NCI-H510A treated with DMSO at 0.1 percent for 48 hours (cell line): Measurements from ENCODE around the gene KANSL3.

Experiments used
- DNase-seq: peaks from one replicate; lab custom pipeline; 2025; lab: John Stamatoyannopoulos, UW

Gene KANSL3

DNA sequence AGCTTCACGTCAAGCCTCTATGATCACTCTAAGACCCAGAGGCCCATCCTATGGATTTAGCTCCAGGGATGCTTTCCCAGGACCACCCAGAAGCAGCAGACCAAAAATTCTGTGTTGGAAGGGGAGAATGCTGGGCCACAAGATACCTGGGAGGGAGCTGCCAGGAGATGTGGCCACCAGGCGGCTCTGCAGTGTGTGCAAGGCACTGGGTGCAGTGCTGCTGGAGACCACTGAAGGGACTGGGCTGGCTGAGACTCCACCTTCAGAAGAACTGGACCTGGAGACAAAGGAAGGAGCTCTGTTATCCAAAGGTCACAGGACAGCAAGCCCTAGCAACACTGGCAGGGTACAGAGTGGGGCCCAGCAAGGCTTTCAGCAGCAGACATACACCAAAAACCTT, 34.0 kb downstream of the KANSL3 start:
- DNase-seq: no peak

DNA sequence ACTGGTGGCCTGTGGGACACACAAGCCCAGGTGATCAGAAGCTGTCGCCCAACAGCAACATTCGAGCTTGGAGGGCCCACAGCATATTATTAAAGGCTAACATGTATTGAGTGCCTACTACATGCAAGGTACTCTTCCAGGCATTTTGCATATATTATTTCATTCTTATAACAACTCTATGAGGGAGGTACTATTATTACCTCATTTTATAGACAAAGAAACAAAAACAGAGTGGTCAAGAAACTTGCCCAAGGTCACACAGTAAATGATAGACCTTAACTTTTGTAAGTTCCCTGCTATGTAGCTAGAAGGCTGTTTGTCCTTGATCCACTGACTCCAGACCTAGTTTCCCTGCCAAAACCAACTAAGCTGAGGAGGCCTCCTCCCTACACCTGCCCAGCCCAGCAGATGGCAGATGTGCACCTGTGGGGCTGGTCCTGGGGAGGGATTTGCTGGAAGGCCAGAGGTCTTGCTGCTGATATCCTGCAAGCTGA, 35.7 kb downstream of the KANSL3 start:
- no peak for DNase-seq

DNA sequence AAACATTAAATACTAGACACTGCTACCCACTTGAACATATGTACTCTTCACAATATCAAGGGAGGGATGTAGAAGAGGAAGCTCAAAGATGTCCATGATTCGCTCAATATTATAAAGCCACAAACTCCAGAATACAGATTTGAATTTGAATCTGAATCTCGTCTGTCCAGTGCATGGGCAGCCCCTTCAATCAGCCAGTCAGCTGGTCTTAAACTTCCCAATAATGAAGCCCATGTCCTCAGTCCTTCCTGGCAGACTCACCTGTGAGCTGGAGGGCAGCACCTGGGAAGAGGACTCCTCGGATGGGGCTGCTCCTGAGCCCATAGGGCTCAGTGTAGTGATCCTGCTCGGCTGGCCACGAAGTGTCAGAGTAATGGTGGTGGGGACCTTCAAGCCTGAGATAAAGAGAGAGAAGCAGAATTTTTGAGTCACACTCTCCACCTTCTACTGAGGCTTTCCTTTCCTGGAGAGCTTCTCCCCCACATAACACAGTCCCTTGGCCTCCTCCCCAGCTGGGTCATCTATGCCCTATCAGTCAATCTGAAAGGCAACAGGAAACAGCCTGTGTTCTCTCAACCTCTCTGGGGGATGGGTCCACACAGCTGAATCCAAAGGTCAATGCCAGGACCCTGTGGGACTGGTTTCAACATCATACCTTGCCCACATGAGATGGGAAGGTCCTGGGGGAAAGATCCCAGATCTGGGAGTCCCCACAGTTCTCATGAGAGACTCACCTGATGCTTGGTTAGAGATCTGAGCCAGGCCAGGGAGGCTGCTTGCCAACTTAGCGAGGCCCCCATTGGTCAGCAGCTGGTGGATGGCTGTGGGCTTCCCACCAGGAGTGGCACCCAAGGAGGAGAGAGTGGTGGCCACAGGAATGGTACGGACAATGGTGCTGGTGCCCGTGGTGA, 36.5 kb downstream of the KANSL3 start:
- no peak for DNase-seq

DNA sequence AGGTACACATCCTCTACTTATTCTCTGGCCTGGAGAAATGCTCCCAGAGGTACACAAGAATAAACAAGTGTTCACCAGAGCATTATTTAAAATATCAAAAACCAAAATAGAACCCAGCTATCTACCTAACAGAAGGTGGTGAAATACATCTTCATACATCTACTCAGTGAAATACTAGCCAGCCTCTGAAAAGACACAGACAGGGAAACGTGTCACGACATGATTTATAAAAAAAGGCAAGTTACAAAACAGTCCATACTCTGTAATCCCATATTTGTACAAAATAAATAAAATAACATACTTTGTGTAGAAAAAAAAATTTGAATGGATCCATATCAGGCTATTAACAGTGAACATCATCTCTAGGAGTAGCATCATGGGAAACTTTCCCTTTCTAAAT, 38.2 kb downstream of the KANSL3 start:
- no peak for DNase-seq

DNA sequence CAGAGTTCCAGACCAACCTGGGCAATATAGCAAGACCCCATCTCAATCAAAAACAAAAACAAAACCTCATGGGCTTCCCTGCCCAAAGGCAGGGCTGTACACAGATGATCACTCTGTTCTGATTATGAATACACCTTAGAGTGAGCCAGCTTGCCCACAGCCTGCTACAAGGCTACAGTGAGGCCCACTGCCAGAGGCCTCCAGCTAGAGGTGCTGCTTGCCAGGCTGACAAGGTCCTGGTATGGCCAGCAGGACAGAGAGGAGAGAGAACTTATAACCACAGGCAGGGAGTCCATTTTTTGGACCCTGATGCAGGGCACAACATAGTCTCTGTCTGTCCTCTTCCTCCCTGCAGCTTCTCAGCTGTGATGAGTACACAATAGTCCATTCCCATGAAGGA, 41.5 kb downstream of the KANSL3 start:
- no peak for DNase-seq

DNA sequence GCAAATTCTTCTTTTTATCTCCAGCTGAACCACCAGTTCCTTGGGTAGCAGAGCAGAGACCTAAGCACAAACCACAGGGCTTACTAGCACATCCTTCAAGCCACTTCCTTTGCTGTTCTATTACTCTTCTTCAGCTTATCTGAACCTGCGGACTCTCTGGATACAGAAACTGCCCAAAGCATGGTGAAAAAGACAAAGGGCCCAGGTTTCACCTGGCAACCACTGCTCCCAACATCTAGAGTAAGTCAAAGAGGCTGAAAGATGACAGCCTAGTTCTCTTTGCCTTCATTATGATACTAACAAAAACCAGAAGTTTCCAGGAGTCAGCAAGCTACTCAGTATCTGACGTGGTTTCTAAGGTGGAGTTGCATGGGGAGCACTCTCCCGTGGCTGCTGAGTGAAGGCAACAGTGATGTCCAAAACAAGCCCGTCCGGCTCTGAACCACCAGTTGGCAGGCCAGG, 43.4 kb downstream of the KANSL3 start:
- DNase-seq: no peak

DNA sequence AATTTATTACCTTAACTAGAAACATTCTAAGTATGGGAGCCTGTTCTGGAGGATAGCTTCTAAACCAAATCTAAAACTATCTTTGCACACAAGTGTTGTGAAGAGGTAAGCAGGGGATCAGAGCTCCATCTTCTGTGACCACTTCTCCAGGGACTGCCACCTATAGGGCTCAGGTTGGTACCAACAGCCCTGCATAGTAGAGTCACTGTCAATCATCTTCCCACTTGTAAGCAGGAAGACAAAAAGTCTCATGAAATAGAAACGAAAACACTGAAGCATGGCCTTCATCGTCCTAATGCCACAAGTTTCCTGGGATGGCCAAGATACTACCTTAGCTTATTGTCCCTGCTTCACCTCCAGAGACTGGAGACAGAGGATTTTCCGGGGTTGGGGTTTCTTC, 43.8 kb downstream of the KANSL3 start:
- no peak for DNase-seq

DNA sequence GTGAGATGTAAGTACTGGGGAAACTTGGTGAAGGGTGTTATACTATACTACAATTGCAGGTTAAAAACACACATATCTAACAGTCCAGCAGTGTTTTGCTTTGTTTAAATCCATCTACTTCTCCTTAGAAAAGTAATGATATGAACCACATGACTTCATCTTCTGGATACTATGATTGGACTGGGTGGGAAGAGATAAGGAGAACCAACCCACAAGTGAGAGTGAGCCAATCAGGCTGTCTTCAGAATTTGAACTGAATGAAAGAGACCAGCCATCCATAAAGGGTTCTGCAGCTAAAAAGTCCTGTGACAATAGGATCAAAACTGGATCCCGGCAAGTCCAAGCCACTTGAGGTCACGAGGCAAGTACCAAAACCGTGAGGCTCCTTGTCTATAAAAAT, 46.6 kb downstream of the KANSL3 start:
- DNase-seq: no peak

DNA sequence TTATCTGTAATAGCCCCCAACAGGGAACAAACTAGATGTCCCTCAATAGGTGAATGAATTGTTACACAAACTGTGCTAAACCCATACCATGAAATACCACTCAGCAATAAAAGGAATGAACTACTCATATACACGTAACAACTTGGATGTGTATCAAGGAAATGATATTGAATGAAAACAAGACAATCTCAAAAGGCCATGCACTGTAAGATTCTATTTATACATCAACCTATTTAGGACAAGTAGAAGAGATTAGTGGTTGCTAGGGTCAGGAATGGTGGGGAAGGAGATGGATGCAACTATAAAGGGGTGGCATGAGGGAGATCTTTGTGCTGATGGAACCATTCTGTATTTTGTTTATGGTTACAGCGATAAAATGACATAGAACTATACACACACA, 47.1 kb downstream of the KANSL3 start:
- DNase-seq: no peak

DNA sequence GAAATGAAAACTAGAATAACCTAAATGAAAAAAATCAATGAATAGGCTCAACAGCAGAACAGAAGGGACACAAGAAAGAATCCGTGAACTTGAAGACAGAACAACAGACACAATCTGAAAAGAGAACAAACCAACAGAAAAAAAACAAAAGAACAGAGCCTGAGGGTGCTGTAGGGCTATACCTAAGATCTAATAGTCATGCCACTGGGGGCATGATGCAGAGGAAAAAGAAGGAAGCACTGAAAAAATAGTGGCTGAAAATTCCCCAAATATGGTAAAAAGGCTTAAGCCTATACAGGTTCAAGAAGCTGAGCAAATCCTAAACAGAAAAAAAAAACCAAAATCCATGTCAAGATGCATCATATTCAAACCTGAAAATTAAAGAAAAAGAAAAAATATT, 50.3 kb downstream of the KANSL3 start:
- no peak for DNase-seq

DNA sequence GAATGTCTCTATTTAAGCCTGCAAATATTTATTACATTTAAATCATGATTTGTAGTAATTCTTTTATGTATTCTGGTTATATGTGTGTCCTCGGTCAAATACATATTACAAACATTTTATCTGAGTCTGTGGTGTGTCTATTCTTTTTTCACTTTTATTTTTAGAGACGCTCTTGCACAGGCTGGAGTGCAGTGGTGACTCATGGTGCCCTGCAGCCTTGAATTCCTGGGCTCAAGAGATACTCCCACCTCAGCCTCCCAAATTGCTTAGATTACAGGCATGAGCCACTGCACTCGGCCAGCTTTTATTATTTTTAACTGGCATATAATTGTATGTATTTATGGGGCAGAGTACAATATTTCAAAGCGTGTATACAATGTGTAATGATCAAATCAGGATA, 54.1 kb downstream of the KANSL3 start:
- DNase-seq: no peak

DNA sequence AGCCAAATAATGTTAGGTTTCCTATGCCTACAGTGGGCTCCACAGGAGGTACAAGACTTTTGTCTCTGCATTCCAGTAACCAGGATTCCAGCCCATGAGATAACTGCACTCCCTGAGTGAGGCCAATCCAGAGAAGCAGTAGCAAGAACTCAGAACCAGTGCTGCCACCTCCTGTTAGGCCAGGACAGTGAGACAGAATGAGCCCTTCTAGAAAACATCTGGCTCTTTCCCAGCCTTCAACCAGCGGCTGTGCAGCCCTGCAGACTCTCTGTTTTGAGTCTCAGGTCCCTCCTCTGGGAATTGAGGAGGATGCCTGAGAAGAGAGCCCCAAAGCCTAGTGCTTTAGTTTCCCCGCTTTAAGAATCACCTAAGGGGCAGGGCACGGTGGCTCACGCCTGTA, 57.3 kb downstream of the KANSL3 start:
- DNase-seq: peak; percentile 2

DNA sequence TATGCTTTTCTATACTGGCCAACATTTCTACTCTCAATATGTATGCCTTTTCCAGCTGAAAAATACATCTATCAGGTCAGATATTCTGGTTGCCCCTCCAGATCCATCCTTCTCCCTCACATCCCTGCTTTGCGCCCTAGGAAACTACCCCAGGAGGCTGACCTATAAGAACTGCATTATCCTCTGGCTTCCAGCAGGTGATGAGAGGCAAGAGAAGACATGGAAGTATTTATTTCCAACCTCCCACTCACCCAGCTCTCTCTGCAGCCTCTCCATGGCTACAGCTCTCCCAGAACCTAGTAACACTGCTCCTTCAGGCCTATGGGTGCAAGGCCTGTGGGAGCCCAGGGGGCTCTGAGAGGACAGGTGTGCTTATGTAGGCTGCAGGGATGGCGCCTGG, 58.7 kb downstream of the KANSL3 start:
- no peak for DNase-seq

DNA sequence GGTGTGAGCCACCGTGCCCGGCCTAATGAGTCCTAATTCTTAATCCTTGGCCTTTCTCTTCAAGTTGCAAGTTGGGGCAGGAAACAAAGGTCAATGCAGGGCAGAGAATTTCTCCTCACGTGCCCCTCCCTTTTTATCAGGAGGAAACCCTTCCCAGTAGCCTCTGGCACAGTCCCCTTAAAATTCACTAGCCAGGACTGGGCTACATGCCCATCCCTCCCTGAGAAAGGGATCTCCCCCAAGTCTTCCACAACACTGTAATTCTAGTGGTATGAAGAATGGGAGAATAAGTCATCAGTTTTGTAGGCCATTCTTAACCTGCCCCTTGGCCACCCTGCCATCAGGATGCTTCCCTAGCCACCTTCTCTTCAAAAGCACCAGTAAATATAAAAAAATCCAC, 59.4 kb downstream of the KANSL3 start:
- DNase-seq: no peak

DNA sequence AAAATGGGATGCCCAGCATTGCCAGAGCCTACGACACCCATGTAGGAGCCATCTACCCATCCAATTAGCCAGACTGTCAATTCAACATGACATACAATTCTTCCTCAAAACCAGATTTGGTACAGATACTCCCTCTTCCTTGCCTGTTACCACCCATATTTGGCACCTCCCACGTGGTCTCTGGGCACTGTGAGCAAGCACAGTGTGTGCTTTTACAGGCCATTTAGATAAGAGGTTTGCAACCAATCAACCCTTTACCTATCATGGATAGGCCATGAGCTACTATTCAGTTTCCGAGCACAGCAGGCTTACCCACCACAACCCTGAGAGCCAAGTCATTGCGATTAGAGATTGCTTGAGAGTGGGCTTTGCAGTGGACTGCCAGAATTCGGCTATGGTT, 60.6 kb downstream of the KANSL3 start:
- DNase-seq: no peak

DNA sequence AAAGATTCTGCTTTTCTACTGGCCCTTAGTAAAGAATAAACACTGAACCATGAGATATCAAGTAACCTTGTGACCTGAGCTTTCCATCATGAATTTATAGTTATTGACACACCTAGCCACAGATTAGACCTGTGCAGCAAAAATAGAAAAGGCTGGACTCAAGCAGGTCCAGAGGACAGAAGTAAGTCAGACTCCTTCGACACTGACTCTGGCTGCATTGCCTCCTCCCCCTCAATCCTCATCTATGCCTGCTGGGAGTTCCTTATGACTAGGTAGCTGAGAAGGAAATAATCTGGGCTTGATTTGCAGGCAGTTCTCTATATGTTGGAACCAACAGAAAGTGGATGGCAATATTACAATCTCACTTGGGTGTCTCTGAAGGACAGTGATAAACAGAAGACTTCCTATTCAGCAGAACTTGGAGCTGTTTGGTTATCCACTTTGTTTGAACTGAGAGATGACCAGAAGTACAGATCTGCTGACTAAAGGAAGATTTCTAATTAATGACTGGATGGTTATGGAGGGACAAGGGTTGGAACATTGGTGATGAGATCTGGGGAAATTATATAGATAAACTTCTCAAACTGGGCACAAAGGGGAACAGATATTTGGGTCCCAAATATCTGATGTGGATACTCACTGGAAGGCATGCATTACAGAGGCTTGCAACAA, 62.2 kb downstream of the KANSL3 start:
- no peak for DNase-seq

DNA sequence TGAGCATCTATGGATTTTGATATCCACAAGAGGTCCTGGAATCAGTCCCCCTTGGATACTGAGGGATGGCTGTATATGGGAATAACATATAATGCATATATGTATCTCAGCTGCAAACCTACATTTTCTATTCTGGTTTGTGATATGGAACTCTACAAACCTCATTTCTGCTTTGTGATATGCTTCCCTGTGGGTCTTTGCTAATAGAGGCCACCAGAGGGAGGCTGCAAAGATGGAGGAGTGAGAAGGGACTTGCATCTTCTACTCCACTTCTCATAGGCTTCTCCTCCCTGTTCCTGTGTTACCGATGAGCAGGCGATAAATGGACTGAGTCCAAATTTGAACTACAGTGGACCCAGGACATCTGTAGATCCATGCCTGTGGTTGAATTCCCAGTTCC, 63.7 kb downstream of the KANSL3 start:
- no peak for DNase-seq

DNA sequence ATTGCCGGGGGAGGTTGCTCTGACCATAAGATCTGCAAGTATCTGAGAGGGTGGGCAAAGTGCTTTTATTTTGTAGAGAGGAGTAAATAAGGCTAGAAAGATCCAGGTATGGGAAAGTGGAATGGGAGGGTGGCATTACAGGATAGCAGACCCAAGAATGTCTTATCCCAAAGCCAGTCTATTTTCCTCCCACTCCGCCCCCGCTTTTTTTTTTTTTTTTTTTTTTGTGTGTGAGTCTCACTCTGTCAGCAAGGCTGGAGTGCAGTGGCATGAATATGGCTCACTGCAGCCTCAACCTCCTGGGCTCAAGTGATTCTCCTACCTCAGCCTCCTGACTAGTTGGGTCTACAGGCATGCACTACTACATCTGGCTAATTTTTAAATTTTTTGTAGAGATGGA, 70.0 kb downstream of the KANSL3 start:
- DNase-seq: no peak

DNA sequence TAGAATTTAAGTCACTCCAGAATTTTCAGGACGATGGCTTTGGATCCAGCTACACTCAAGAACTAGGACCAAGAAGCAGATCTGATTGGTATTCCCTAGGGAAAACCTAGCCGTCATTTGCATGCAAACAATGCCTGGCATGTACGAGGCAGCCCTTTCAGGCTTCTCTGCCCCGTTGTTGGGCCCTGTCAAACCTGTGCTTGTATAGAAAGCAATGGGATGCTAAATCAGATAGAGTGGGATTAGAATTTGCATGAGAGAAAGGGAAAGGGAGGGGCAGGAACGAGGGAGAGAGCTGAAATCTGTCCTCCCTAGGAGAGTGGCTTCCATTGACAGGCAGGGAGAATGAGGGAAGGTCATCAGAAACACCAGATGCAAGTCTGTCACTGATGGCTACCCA, 73.0 kb downstream of the KANSL3 start:
- no peak for DNase-seq

DNA sequence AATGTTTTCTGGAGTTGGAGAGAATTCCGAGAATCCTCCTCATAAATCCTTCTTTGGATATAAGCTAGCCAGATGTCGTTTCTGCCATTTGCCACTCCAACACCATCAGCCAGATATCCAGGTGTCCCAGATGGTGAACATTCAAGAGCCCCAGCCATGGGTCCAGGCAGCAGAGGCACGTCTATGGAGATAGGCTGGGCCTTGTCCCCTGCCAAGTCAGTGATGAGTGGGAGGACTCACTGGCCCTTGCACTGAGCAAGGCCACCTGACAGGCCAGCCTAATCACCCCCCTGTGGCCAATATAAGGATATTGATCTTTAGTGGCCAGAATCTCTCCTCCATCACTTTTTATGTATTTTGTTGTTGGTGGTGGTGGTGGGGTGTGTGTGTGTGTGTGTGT, 73.5 kb downstream of the KANSL3 start:
- no peak for DNase-seq

DNA sequence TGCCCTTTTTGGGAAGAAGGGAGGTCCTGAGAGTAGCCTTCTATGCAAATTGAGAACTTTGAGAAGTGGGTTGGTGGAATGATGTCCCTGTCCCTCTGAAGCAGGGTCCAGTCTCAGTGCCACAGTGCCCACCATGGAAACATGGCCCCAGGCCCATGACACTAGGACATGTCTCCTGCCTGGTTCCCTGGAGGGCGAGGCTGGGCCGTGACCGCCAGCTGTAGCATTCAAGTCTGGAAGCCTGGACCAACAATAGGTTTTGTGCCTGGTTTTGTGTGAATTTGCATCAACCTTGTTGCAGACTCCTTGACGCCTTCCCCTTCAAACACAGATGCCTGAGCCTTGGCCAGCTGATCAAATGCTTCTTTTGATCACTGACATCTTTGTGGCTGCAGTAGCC, 74.1 kb downstream of the KANSL3 start:
- DNase-seq: no peak

DNA sequence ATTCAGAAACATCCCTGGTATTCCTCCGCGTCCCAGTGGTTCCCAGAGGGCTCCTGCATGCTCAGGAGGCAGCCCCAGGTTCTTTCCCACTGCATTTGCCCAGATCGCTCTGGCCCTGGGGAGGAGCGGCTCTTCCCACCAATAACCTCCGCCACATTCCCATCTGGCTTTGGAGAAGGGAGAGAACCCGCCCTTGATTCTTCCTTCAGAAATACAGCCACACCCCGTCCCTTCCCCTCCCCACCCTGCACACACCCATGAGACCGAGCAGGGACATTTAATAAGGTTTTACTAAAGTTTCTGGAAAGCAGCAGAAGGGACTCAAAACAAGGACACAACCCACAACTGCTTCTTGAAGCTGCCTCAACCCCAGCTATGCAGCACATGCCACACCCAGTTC, 79.6 kb downstream of the KANSL3 start:
- DNase-seq: no peak

DNA sequence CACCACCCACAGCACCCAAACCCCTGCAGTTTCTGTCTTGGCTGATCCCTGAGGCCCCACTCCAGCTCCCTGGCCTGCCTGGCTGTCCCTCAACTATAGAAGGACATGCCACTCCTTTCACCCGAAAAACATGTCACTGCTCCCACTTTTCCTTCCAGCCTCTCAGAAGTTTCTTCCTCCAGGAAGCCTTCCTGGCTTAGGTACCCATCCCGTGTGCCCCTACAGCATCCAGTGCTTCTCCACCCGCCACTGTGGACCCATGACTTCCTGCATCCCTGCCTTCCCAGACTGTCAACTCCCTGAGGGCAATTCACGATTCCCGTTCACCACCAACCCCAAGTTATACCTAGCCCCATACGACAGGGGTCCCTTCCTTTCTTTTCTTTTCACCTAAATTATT, 80.1 kb downstream of the KANSL3 start:
- DNase-seq: no peak
